Measurements from ENCODE around the gene MEST. TPM values are rescaled to one million over a fixed set of nuclear protein-coding genes. Genes with fewer than 3 reads are reported as not detected.
A peak's percentile ranks its signal among the peaks of the same experiment; 100 is the strongest.

Gene MEST
- polyA plus RNA-seq, 3 donors: 1.1 to 3.1 (median 1.8) TPM

DNA sequence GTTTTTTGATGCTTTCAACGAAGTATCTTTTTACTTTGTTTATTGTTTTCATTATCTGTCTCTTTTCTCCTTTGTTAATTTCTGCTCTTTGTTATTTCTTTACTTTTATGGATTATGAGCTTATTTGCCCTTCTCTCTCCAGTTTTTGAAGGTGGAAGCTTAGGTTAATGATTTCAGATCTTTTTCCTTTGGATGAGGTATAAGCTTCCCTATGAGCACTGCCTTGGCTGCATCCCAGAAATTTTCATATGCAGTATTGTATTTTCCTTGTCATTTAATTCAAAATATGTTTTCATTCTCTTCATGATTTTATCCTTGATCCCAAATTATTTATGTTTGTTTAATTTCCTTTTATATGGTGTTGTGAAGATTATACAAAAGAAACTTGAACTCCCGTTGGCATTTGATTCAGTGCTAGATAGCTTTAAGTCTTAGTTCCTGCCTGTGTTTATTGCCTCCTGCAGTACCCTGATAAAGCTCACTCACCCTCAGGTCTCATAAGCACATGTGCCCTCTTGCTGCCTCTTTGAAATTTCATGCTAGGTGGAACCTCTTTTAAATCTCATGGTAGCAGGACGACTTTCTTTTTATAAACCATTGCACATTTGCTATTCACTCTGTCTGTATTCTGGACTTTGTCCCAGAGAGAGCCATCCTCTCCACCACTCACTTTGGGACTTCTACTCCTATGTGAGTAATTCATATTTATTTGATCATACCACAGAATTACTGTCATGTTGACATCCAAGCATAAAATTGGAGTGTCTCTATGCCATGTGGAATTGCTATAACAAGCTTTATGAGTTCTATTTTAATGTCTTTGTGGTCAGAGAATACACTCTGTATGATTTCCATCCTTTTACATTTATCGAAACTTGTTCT, 28.1 kb upstream of the MEST start:
- Histone ChIP-seq H3K4me1 (ENCODE audit: control insufficient read depth in 1 of 2, insufficient read depth in 2 of 2, low read length in 2 of 2) (no peaks in the 10 kb centered on the region), H3K27me3 (ENCODE audit: control insufficient read depth in 2 of 2, insufficient read depth in 2 of 2, low read length in 2 of 2) (no peaks in the 10 kb centered on the region), H3K27ac (ENCODE audit: low read depth in 1 of 2, low read length in 2 of 2) (no peak overlapping the region), H4K20me1 (ENCODE audit: insufficient read depth, low read length) (no peaks in the 10 kb centered on the region), H3K9ac (ENCODE audit: insufficient read depth, low read length, poor library complexity, severe bottlenecking) (no peak overlapping the region), H3K79me2 (ENCODE audit: insufficient read depth, low read length) (no peaks in the 10 kb centered on the region), H3K9me3 (replicated peaks in 1 of 2; ENCODE audit: control insufficient read depth in 1 of 2, insufficient read depth in 1 of 2, low read length in 2 of 2) (peaks cover 6 to 7% of the 10 kb centered on the region in 2 donors), H2AFZ (ENCODE audit: insufficient read depth, low read depth, low read length, poor library complexity, severe bottlenecking) (no peak overlapping the region), H3K4me3 (replicated peaks in 1 of 3; ENCODE audit: low read depth in 2 of 3, low read length in 3 of 3) (no peak overlapping the region), H3K4me2 (replicated peaks; ENCODE audit: extremely low read depth, low read length, poor library complexity, severe bottlenecking) (no peak overlapping the region), H3K36me3 (replicated peaks in 1 of 2; ENCODE audit: control insufficient read depth in 1 of 2, insufficient read depth in 2 of 2, low read length in 2 of 2) (no peaks in the 10 kb centered on the region)
- intact Hi-C loops (cut with micrococcal nuclease): no loop called here
- Mint-ChIP-seq H3K4me3 (no peak overlapping the region), H3K9me3 (peaks cover 5 to 16% (median 11%) of the 10 kb centered on the region in 7 donors), H3K4me1 (no peaks in the 10 kb centered on the region), H3K27ac (no peak overlapping the region), H3K36me3 (peaks cover 0 to 1% of the 10 kb centered on the region in 2 donors), H3K27me3 (ENCODE audit: low read depth in 3 of 3) (no peaks in the 10 kb centered on the region)
- TF ChIP-seq, protein P1, sequence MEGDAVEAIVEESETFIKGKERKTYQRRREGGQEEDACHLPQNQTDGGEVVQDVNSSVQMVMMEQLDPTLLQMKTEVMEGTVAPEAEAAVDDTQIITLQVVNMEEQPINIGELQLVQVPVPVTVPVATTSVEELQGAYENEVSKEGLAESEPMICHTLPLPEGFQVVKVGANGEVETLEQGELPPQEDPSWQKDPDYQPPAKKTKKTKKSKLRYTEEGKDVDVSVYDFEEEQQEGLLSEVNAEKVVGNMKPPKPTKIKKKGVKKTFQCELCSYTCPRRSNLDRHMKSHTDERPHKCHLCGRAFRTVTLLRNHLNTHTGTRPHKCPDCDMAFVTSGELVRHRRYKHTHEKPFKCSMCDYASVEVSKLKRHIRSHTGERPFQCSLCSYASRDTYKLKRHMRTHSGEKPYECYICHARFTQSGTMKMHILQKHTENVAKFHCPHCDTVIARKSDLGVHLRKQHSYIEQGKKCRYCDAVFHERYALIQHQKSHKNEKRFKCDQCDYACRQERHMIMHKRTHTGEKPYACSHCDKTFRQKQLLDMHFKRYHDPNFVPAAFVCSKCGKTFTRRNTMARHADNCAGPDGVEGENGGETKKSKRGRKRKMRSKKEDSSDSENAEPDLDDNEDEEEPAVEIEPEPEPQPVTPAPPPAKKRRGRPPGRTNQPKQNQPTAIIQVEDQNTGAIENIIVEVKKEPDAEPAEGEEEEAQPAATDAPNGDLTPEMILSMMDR (IDR thresholded peaks at IDR 0.05): no peak
- no CpG with 5 or more reads among the region's 4 CpGs for WGBS (ENCODE audit: insufficient coverage)
- DNase-seq: no peak

GRCh38 chr7:130468612-130469011, 23.3 kb upstream of the MEST start:
- Mint-ChIP-seq H3K36me3 (no peaks in the 10 kb centered on the region), H3K9me3 (peaks cover 0 to 8% (median 3%) of the 10 kb centered on the region in 7 donors), H3K27me3 (ENCODE audit: low read depth in 3 of 3) (peaks cover 0 to 3% (median 0%) of the 10 kb centered on the region in 3 donors), H3K4me1 (peaks cover 13% of the 10 kb centered on the region), H3K27ac (peak overlapping the region in 1 of 7 donors; percentile 1), H3K4me3 (no peak overlapping the region)
- Histone ChIP-seq H3K79me2 (ENCODE audit: insufficient read depth, low read length) (no peaks in the 10 kb centered on the region), H3K27me3 (ENCODE audit: control insufficient read depth in 2 of 2, insufficient read depth in 2 of 2, low read length in 2 of 2) (no peaks in the 10 kb centered on the region), H3K9ac (ENCODE audit: insufficient read depth, low read length, poor library complexity, severe bottlenecking) (no peak overlapping the region), H3K4me3 (replicated peaks in 1 of 3; ENCODE audit: low read depth in 2 of 3, low read length in 3 of 3) (no peak overlapping the region), H3K4me2 (replicated peaks; ENCODE audit: extremely low read depth, low read length, poor library complexity, severe bottlenecking) (no peak overlapping the region), H3K27ac (ENCODE audit: low read depth in 1 of 2, low read length in 2 of 2) (no peak overlapping the region), H3K4me1 (ENCODE audit: control insufficient read depth in 1 of 2, insufficient read depth in 2 of 2, low read length in 2 of 2) (peaks cover 12 to 13% of the 10 kb centered on the region in 2 donors), H2AFZ (ENCODE audit: insufficient read depth, low read depth, low read length, poor library complexity, severe bottlenecking) (no peak overlapping the region), H3K36me3 (replicated peaks in 1 of 2; ENCODE audit: control insufficient read depth in 1 of 2, insufficient read depth in 2 of 2, low read length in 2 of 2) (no peaks in the 10 kb centered on the region), H3K9me3 (replicated peaks in 1 of 2; ENCODE audit: control insufficient read depth in 1 of 2, insufficient read depth in 1 of 2, low read length in 2 of 2) (no peaks in the 10 kb centered on the region), H4K20me1 (ENCODE audit: insufficient read depth, low read length) (no peaks in the 10 kb centered on the region)
- TF ChIP-seq, protein P1 (IDR thresholded peaks at IDR 0.05): no peak
- WGBS (ENCODE audit: insufficient coverage): no CpG with 5 or more reads among the region's 1 CpG
- intact Hi-C loops (cut with micrococcal nuclease): no loop called here
- DNase-seq: no peak
